D721Med (cell line): Measurements from ENCODE around the gene KLF1.
A peak's percentile ranks its signal among the peaks of the same experiment; 100 is the strongest.
"Not testable (repeated sequence)": the region's sequence is repeated elsewhere in the genome, so short reads cannot be mapped to it uniquely, and the experiment has no call there.

ENCODE experiments used
- DNase-seq: peaks from one replicate; pipeline ENCODE4 v3.0.0; 2011; ENCODE audit warnings: low spot score; ENCODE audit not compliant: insufficient read length
- FAIRE-seq: peaks from 2 replicates; lab custom pipeline; 2011; peaks lifted over from hg19 to GRCh38; lab: Jason Lieb, UNC
- TF ChIP-seq, protein P1 (sequence below): IDR thresholded peaks from 2 replicates; pipeline ENCODE4 v1.5.1; 2012; ENCODE audit warnings: mild to moderate bottlenecking, control low read depth; ENCODE audit not compliant: insufficient read depth; ENCODE audit errors: missing control alignments

Gene KLF1

DNA sequence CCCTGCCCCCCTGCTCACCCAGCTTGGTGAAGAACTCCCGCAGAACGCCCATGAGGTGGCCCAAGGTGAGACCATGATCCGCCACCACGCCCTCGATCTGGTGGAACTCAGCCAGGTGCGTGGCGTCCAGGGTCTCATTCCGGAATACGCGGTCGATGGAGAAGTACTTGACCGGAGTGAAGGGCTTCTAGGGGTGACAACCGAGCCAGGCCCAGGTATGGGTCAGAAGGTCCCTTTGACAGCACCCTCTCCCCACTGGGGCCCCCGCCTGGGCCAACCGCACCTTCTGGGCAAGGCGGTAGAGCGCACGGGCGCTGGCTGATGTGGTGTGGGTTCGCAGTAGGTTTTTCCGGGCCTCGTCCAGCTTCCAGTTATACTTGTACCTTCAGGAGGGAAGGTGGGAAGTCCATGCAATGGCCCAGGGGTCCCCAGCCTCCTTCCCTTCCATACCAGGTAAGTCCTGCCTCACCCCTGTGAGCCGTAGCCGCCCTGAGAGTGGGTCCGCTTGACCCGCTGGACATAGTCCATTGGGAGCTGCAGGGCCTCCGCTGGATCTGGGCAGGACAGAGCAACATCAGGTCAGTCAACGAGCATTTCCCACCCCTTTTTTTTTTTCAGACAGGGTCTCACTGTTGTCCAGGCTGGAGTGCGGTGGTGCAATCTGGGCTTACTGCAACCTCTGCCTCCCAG lies 37.8 kb upstream of the KLF1 start:
- DNase-seq: no peak
- no peak for FAIRE-seq
- TF ChIP-seq, protein P1, sequence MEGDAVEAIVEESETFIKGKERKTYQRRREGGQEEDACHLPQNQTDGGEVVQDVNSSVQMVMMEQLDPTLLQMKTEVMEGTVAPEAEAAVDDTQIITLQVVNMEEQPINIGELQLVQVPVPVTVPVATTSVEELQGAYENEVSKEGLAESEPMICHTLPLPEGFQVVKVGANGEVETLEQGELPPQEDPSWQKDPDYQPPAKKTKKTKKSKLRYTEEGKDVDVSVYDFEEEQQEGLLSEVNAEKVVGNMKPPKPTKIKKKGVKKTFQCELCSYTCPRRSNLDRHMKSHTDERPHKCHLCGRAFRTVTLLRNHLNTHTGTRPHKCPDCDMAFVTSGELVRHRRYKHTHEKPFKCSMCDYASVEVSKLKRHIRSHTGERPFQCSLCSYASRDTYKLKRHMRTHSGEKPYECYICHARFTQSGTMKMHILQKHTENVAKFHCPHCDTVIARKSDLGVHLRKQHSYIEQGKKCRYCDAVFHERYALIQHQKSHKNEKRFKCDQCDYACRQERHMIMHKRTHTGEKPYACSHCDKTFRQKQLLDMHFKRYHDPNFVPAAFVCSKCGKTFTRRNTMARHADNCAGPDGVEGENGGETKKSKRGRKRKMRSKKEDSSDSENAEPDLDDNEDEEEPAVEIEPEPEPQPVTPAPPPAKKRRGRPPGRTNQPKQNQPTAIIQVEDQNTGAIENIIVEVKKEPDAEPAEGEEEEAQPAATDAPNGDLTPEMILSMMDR: no peak

DNA sequence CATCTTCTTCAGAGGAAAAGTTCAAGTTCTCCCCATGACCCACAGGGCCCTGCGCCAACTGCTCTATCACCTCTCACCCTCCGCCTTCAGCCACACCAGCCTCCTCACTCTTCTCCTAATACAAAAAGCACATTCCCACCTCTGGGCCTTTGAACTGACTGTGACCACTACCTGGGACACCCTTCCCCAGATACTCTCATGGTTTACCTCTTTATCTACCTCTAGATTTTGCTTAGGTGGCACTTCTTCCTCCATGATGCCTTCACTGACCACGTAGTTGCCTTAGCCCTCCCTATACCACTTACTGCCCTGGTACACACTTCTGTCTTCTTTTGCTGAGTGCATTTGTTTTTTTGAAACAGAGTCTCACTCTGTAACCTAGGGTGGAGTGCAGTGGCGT lies 36.0 kb upstream of the KLF1 start:
- FAIRE-seq (no peak), DNase-seq (no peak)
- TF ChIP-seq, protein P1: no peak

GRCh38 chr19:12921047-12921446 lies 34.0 kb upstream of the KLF1 start:
- TF ChIP-seq, protein P1: no peak
- DNase-seq (no peak), FAIRE-seq (no peak)

- TF ChIP-seq, protein P1: no peak
- no peak for DNase-seq
- no peak for FAIRE-seq
Measured at GRCh38 chr19:12918253-12918652, 31.3 kb upstream of the KLF1 start.

DNA sequence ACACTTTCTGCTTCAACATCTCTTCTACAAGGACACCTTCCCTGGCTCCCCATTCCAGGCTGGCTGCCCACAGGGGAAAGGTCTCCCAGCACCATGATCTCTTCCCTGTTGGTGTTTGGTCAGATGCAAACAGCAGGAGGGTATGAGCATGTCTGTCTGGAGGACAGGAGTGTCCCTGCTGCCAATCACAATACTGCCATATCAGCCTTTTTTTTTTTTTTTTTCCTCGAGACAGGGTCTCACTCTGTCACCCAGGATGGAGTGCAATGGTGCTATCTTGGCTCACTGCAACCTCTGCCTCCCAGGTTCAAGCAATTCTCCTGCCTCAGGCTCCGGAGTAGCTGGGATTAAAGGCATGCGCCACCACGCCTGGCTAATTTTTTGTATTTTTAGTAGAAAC lies 28.9 kb upstream of the KLF1 start:
- FAIRE-seq, DNase-seq: not testable (repeated sequence)

GRCh38 chr19:12913851-12914690 lies 27.1 kb upstream of the KLF1 start:
- FAIRE-seq (no peak), DNase-seq (no peak)
- TF ChIP-seq, protein P1: no peak

- FAIRE-seq (no peak), DNase-seq (peak; percentile 70)
- TF ChIP-seq, protein P1: no peak
Measured at GRCh38 chr19:12913011-12913561, 26.1 kb upstream of the KLF1 start.
